ENCODE data around the gene RAB20.

RAB20 gene

GRCh38 chr13:110506859-110507566, 54.5 kb downstream of the RAB20 start:
- Histone ChIP-seq H3K4me2 (ENCODE audit: low read depth, low read length, poor library complexity, severe bottlenecking) (no peak overlapping the region), H3K9me2 (replicated peaks; ENCODE audit: low read depth, low read length) (no peaks in the 10 kb centered on the region), H3K9ac (ENCODE audit: low read depth, low read length, poor library complexity, severe bottlenecking) (no peak overlapping the region), H3K36me3 (ENCODE audit: insufficient read depth, low read length) (no peaks in the 10 kb centered on the region), H4K20me1 (ENCODE audit: insufficient read depth, low read length, poor library complexity, severe bottlenecking) (no peaks in the 10 kb centered on the region), H3K27me3 (ENCODE audit: insufficient read depth, low read length, poor library complexity, severe bottlenecking) (no peaks in the 10 kb centered on the region), H3F3A (ENCODE audit: low read depth) (no peaks in the 10 kb centered on the region), H3K4me3 (ENCODE audit: low read length, poor library complexity, severe bottlenecking) (no peak overlapping the region), H3K9me3 (ENCODE audit: insufficient read depth, low read depth, low read length) (no peaks in the 10 kb centered on the region), H2AFZ (ENCODE audit: low read length) (no peak overlapping the region), H3K79me2 (ENCODE audit: insufficient read depth, low read length) (no peaks in the 10 kb centered on the region), H3K4me1 (ENCODE audit: insufficient read depth, low read length, poor library complexity, severe bottlenecking) (no peaks in the 10 kb centered on the region)
- TF ChIP-seq CTCF (conservative IDR thresholded peaks at IDR 0.05; ENCODE audit: low read length) (no peak), EZH2phosphoT487 (IDR thresholded peaks at IDR 0.05; ENCODE audit: borderline replicate concordance) (no peak)

- Histone ChIP-seq H3K79me2 (ENCODE audit: insufficient read depth, low read length) (no peaks in the 10 kb centered on the region), H3K9me2 (replicated peaks; ENCODE audit: low read depth, low read length) (no peaks in the 10 kb centered on the region), H2AFZ (ENCODE audit: low read length) (no peak overlapping the region), H3K9ac (ENCODE audit: low read depth, low read length, poor library complexity, severe bottlenecking) (no peak overlapping the region), H3K4me3 (ENCODE audit: low read length, poor library complexity, severe bottlenecking) (no peak overlapping the region), H4K20me1 (ENCODE audit: insufficient read depth, low read length, poor library complexity, severe bottlenecking) (no peaks in the 10 kb centered on the region), H3K36me3 (ENCODE audit: insufficient read depth, low read length) (no peaks in the 10 kb centered on the region), H3K4me1 (ENCODE audit: insufficient read depth, low read length, poor library complexity, severe bottlenecking) (no peaks in the 10 kb centered on the region), H3K27me3 (ENCODE audit: insufficient read depth, low read length, poor library complexity, severe bottlenecking) (no peaks in the 10 kb centered on the region), H3F3A (ENCODE audit: low read depth) (no peaks in the 10 kb centered on the region), H3K9me3 (ENCODE audit: insufficient read depth, low read depth, low read length) (no peaks in the 10 kb centered on the region), H3K4me2 (ENCODE audit: low read depth, low read length, poor library complexity, severe bottlenecking) (no peak overlapping the region)
- TF ChIP-seq CTCF (conservative IDR thresholded peaks at IDR 0.05; ENCODE audit: low read length) (no peak), EZH2phosphoT487 (IDR thresholded peaks at IDR 0.05; ENCODE audit: borderline replicate concordance) (no peak)
Observed at GRCh38 chr13:110506396-110506795, 55.1 kb downstream of the RAB20 start.

- Histone ChIP-seq H3K9me3 (ENCODE audit: insufficient read depth, low read depth, low read length) (no peaks in the 10 kb centered on the region), H3K4me3 (ENCODE audit: low read length, poor library complexity, severe bottlenecking) (no peak overlapping the region), H3K27me3 (ENCODE audit: insufficient read depth, low read length, poor library complexity, severe bottlenecking) (no peaks in the 10 kb centered on the region), H4K20me1 (ENCODE audit: insufficient read depth, low read length, poor library complexity, severe bottlenecking) (no peaks in the 10 kb centered on the region), H2AFZ (ENCODE audit: low read length) (no peak overlapping the region), H3K9ac (ENCODE audit: low read depth, low read length, poor library complexity, severe bottlenecking) (no peak overlapping the region), H3K9me2 (replicated peaks; ENCODE audit: low read depth, low read length) (no peaks in the 10 kb centered on the region), H3F3A (ENCODE audit: low read depth) (no peaks in the 10 kb centered on the region), H3K4me1 (ENCODE audit: insufficient read depth, low read length, poor library complexity, severe bottlenecking) (no peaks in the 10 kb centered on the region), H3K4me2 (ENCODE audit: low read depth, low read length, poor library complexity, severe bottlenecking) (no peak overlapping the region), H3K36me3 (ENCODE audit: insufficient read depth, low read length) (no peaks in the 10 kb centered on the region), H3K79me2 (ENCODE audit: insufficient read depth, low read length) (no peaks in the 10 kb centered on the region)
- TF ChIP-seq CTCF (conservative IDR thresholded peaks at IDR 0.05; ENCODE audit: low read length) (no peak), EZH2phosphoT487 (IDR thresholded peaks at IDR 0.05; ENCODE audit: borderline replicate concordance) (no peak)
Observed at GRCh38 chr13:110505594-110505993, 55.9 kb downstream of the RAB20 start.
